NB4 (cell line): ENCODE results near the gene ARFGEF2.

Experiments used
- DNase-seq: peaks from one replicate; pipeline ENCODE4 v3.0.0; 2010; ENCODE audit warnings: low read depth
- H3K4me3 ChIP-seq: one replicate; pipeline ENCODE4 v1.5.1; 2011; ENCODE audit warnings: mild to moderate bottlenecking, low read depth, low read length, moderate library complexity
- CTCF ChIP-seq: IDR thresholded peaks from one replicate; pipeline ENCODE4 v1.5.1; 2012; ENCODE audit warnings: low read depth, low read length
- MAX ChIP-seq: IDR thresholded peaks from 2 replicates; pipeline ENCODE4 v1.6.1; 2011; ENCODE audit warnings: low read depth, low read length
- MYC ChIP-seq: IDR thresholded peaks from 2 replicates; pipeline ENCODE4 v1.6.1; 2011; ENCODE audit warnings: low read depth, low read length
- POLR2A ChIP-seq: IDR thresholded peaks from 2 replicates; pipeline ENCODE4 v1.6.1; 2011; ENCODE audit warnings: mild to moderate bottlenecking; ENCODE audit not compliant: insufficient read length; ENCODE audit errors: extremely low read depth

Gene ARFGEF2

GRCh38 chr20:48928832-48929725 is 7.6 kb downstream of the ARFGEF2 start:
- TF ChIP-seq POLR2A (no peak), MAX (no peak)
- H3K4me3 ChIP-seq, result no peak overlapping the region
- DNase-seq, result no peak

GRCh38 chr20:48930035-48930434 is 8.5 kb downstream of the ARFGEF2 start:
- no peak for TF ChIP-seq POLR2A
- TF ChIP-seq CTCF, result no peak
- TF ChIP-seq MYC, result no peak
- no peak for TF ChIP-seq MAX
- no peak for DNase-seq
- H3K4me3 ChIP-seq, result no peak overlapping the region

- H3K4me3 ChIP-seq, result no peak overlapping the region
- no peak for DNase-seq
- no peak for TF ChIP-seq CTCF
- no peak for TF ChIP-seq POLR2A
- no peak for TF ChIP-seq MYC
- TF ChIP-seq MAX, result no peak
Measured at GRCh38 chr20:48930878-48931277, 9.4 kb downstream of the ARFGEF2 start.

GRCh38 chr20:48931527-48932374 is 10.2 kb downstream of the ARFGEF2 start:
- DNase-seq, result no peak
- H3K4me3 ChIP-seq, result no peak overlapping the region
- TF ChIP-seq POLR2A, result no peak
- no peak for TF ChIP-seq MYC
- no peak for TF ChIP-seq MAX
- no peak for TF ChIP-seq CTCF

DNA sequence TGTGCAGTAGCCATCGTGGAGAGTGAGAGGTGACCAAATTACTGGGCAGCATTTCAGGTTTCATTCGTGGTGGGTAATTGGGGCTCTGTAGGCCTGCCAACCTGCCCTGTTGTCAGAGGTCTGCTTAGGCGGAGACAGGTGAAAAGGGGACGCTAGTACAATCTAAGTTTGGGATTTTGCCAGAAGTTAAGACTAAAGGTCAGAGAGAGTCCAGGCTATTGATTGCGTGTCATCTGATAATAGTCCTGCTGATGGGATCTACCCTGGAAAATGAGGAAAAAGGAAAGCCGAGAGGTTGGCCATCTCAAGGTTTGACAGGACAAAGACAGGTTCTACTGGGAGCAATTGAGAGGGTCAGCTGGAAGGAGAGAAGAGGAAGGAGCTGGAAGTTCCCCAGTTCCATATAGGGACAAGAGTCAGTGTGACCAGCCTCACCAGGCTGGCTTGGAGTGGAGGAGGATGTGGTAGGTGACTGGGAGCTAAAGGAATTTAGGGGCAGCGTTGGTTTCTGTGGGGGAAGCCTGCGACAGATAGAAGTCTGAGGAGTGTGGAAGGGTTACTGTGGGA is 10.9 kb downstream of the ARFGEF2 start:
- H3K4me3 ChIP-seq, result no peak overlapping the region
- no peak for DNase-seq
- TF ChIP-seq MAX (no peak), POLR2A (no peak), CTCF (no peak), MYC (no peak)
